ENCODE data around the gene NFYC.

Gene NFYC

GRCh38 chr1:40798366-40799281 is 107.1 kb downstream of the NFYC start:
- DNase-seq = no peak

DNA sequence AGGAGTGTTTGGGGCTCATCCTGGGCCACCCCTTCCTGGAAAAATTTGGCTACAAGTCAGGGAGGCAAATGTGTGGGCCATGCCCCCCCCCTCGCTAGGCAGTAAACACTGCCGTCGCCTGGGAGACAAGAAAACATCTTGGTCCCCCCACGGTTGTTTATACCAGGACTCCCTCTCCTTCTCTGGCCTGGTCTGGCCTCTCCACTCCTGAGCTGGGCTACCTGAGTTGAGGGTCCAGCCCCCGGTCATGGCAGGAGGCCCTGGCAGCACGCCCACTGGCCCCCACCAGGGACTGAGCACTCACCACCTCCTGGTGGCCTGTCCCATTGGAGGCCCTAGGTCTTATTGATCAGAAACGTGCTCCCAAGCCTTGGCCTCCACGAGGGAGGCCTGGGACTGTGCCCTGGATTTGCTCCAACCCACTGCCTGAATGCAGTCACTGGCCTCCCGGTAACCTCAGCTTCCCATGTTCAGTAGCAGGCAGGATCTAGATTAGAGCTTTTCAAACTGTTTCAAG is 107.9 kb downstream of the NFYC start:
- DNase-seq = no peak

DNA sequence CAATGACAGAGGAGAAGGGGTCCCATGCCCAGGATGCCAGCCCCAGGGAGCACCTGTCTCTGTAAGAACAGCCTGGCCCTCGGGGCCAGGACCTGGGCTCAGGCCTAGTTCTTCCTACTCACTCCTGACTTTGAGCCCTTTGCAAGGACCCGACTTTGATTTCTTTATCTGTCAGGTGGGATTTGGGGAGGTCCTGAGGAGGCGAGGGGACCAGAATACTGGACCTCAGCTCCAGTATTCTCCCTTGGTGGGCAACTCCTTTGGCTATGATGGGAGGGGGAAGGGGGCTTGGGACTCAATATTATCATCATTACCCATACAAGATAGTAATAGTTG is 110.2 kb downstream of the NFYC start:
- DNase-seq = no peak

DNA sequence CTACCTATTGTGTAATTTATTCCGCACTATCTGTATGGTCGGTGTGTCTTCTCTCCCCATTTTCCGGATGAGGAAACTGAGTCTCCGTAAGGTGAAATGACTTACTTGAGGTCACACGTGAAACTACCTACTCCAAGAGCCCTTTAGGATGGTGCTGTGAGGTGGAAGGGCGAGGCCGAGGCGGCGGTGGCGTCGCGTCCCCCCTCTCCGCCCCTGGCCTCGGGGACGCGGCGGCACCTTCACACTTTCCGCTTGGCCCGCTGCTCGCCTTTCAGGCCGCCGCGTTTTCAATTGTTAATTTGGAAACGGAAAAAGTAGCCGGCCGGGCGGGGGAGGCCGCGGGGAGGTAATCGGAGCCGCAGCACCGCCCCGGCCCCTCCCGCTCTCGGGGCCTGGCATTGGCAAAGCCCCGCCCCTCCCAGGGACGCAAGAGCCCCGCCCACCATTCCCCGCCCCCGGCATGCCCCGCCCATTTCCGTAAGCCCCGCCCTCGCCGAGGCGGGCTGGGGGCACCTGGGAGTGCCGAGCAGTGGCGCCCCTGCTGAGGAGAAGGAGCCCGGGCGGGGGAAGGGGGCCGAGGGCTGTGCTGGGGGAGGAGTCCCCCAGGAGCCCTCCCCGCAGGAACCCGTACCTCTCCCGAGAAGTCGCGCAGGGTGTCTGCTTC is 110.7 kb downstream of the NFYC start:
- peak; percentile 78 for DNase-seq

- DNase-seq = no peak
Observed at GRCh38 chr1:40802742-40803113, 111.2 kb downstream of the NFYC start.

- DNase-seq = no peak
Observed at GRCh38 chr1:40803447-40803846, 111.9 kb downstream of the NFYC start.

- DNase-seq = no peak
Observed at GRCh38 chr1:40803902-40804301, 112.4 kb downstream of the NFYC start.

- no peak for DNase-seq
Observed at GRCh38 chr1:40806240-40806639, 114.7 kb downstream of the NFYC start.

DNA sequence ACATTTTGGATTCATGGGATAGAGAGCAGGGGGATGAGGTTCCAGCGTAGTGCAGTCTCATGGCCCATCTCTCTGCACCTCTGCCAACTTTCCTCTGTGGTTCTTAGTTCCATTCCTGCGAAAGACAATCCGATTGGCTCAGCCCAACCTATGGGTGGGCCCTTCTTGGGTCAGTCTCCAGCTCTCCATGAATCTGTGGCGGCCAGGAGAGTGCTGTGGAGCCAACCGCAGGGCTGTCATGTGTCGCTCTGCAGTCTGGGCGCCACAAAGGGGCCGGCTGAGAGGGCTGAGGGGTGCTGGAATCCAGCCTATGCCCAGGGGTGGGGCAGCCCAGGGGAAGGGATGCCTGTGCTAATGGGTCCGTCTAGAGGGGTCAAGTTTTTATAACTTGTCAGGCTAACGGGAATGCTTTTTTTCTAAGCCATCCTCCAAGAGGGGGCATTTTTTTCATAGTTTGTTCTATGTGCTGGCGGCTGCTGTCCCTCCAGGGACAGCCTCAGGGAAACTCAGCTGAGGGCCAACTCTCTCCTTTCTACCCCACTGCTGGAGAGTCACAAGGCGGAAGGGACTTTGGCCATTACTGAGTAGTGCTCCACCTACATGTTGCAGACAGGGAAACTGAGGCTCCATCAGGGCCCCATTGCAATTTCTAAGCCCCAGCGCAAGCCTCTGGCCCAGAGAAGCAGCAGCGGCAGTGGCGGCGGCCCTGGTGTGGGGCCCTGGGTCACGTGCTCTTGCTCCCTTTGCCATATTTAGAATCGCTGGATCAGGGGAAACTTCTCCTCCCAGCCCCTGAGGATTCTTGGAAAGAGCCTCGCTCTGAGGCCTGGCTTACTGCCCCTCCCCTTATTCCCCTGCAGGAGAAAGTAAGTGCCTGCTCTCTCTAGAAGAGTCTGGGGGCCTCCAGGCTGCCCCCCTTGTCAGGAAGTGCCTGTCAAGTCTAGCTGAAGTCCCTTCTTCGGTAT is 115.5 kb downstream of the NFYC start:
- DNase-seq = no peak

DNA sequence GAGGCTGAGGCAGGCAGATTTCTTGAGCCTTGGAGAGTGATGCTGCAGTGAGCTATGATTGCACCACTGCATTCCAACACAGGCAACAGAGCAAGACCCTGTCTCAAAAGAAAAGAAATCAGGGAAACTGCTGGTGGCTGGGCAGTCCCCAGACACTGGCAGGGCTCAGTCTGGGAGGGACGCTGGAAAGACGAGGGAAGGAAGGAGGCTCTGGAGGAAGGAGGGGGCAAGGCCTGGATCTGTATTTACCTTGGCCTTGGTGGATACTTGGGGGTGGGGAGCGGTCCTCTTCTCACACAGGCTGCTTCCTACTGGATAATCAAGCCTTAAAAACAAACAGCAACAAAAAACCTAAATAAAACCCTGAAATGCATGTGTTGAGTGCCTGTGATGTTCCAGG is 116.5 kb downstream of the NFYC start:
- no peak for DNase-seq

GRCh38 chr1:40808444-40808843 is 116.9 kb downstream of the NFYC start:
- DNase-seq = no peak

DNA sequence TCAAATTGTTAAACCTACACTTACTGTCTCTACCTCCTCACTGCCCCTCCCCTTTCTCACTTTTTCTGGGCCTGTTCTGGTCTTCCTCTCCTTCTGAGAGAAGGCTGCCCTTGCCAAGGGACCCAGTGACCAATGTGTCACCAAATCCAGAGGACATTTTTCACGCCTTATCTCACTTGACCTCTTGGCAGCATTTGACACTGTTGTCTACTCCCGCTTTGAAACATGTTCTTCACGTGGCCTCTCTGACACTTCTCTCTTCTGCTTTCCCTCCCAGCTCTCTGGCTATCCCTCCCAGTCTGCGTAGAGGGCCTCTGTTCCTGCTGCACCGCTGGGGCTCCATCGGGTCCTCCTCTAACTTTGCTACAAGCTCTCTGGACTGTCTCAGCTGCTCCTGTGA is 117.4 kb downstream of the NFYC start:
- no peak for DNase-seq

- no peak for DNase-seq
Observed at GRCh38 chr1:40810927-40811326, 119.4 kb downstream of the NFYC start.

DNA sequence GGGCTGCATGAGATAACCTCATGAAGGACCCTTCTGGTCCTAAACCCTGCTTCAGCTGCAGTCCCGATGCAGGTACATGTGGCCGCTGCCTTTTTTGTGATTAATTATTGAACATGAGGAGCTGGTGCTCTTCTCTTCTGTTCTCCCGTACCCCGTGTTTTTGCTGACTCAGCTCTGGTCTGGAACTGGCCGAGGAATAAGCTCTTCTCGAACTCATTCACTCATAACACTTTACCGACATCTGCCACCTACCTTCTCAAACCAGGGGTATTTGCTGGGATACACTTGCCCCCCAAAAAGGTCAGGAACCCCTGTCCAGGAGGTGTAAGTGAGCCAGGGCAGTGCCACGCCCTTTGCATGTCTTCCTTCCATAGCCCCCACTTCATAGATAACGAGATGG is 123.9 kb downstream of the NFYC start:
- no peak for DNase-seq

- DNase-seq = no peak
Observed at GRCh38 chr1:40817791-40818263, 126.3 kb downstream of the NFYC start.

GRCh38 chr1:40818264-40818961 is 126.9 kb downstream of the NFYC start:
- DNase-seq = peak; percentile 86

GRCh38 chr1:40819101-40819500 is 127.6 kb downstream of the NFYC start:
- DNase-seq = no peak

GRCh38 chr1:40820251-40820797 is 128.8 kb downstream of the NFYC start:
- no peak for DNase-seq
